T-helper 2 cell treated with Interferon-gamma antibody and Interleukin-4, amounts not matched to agents 5 μg/mL and 100 μg/mL, for 36 hours (primary cell): ENCODE data around the gene CFAP61.

ENCODE experiments used
- DNase-seq: peaks from one replicate; pipeline ENCODE4 v3.0.0; 2021; ENCODE audit warnings: low spot score
- H3K27ac Mint-ChIP-seq: one replicate; pipeline ENCODE4 v1.8.0; 2021; ENCODE audit warnings: mild to moderate bottlenecking, mixed read lengths
- H3K27me3 Mint-ChIP-seq: one replicate; pipeline ENCODE4 v1.8.0; 2021; ENCODE audit warnings: low read depth, mixed read lengths
- H3K36me3 Mint-ChIP-seq: one replicate; pipeline ENCODE4 v1.8.0; 2021; ENCODE audit warnings: low read depth, mixed read lengths
- H3K4me1 Mint-ChIP-seq: one replicate; pipeline ENCODE4 v1.8.0; 2021; ENCODE audit warnings: low read depth, mixed read lengths
- H3K4me3 Mint-ChIP-seq: one replicate; pipeline ENCODE4 v1.8.0; 2022; ENCODE audit warnings: mild to moderate bottlenecking, moderate library complexity, mixed read lengths
- H3K9me3 Mint-ChIP-seq: one replicate; pipeline ENCODE4 v1.8.0; 2021; ENCODE audit warnings: mixed read lengths

The CFAP61 gene

DNA sequence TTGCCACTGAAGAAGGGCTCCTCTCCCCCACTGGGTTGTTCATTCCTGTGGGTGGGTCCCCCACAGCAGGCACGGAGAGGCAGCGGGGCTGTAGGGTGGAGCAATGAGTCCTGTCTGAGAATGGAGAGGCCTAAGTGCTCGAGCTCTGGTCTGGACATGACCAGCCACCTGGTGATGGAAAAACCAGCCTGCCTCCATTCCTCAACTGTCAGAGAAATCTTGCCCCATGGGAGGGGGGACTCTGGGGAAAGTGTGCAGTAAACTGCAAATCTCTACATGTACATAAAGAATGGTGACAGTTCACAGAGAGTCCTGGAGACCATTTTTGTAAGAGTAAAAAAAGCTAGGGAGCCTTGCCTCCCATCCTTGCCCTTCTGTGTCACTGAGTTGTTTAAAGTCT lies 349.7 kb downstream of the CFAP61 start:
- DNase-seq: no peak
- H3K9me3 Mint-ChIP-seq: no peaks in the 10 kb centered on the region
- H3K27ac Mint-ChIP-seq: no peak overlapping the region
- H3K36me3 Mint-ChIP-seq: no peaks in the 10 kb centered on the region
- no peak overlapping the region for H3K4me3 Mint-ChIP-seq
- H3K27me3 Mint-ChIP-seq: no peaks in the 10 kb centered on the region
- H3K4me1 Mint-ChIP-seq: no peaks in the 10 kb centered on the region

DNA sequence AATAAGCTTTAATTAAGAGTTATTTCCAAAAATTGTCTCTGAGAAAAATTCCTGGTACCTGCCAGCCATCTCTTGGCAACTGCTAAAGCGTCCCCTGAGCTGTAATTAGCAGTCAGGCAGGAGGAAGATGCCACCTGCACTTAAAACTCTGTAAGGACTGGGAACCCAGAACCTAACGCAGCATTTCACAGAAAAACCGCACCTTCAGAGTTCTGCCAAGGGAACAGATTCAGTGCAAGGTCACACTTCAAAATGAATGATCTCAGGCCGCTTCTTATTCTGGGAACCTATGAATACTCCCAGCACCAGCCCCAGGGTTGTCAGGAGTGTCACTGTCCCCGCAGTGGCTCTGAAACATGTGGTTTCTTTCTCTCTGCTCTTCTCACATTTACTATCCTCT lies 352.3 kb downstream of the CFAP61 start:
- Mint-ChIP-seq H3K36me3 (no peaks in the 10 kb centered on the region), H3K27me3 (no peaks in the 10 kb centered on the region), H3K9me3 (no peaks in the 10 kb centered on the region), H3K27ac (no peak overlapping the region), H3K4me3 (no peak overlapping the region), H3K4me1 (no peaks in the 10 kb centered on the region)
- no peak for DNase-seq

DNA sequence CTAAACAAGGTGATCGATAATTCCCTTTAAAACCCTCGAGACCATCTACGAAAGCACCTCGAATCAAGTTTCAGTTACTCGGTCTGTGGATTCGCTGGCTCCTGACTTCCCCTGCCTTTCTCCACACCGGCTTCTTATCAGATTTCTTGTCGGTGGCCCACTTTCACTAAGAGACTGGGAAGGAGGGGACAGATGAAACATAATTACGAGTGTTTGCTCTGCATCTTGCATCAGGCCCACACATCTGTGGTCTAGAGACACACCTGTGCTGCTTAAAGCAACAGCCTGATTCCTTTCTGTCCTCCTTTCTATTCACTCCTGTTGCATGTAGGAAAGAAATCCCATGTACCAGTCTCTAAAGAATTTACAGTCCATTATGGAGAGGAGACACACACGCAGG lies 353.3 kb downstream of the CFAP61 start:
- no peaks in the 10 kb centered on the region for H3K27me3 Mint-ChIP-seq
- no peak for DNase-seq
- no peaks in the 10 kb centered on the region for H3K36me3 Mint-ChIP-seq
- H3K4me3 Mint-ChIP-seq: no peak overlapping the region
- no peak overlapping the region for H3K27ac Mint-ChIP-seq
- H3K9me3 Mint-ChIP-seq: no peaks in the 10 kb centered on the region
- H3K4me1 Mint-ChIP-seq: no peaks in the 10 kb centered on the region

DNA sequence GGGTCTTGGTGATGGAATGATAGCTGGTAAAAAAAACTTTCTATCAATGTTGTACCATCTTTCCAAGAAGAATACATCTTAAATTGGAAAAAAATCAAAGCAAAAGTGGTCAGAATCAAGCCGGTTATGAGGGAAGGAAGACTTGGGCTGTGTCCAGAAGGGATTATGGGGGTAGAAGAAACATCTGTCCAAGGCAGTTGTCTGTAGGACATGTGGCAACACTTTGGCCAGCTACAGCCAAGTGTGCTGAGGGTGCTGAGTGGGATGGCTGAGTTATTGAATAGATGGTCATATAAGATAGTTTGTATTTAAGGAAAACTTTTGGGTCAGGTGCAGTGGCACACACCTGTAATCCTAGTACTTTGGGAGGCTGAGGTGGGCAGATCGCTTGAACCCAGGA lies 354.0 kb downstream of the CFAP61 start:
- no peaks in the 10 kb centered on the region for H3K27me3 Mint-ChIP-seq
- H3K36me3 Mint-ChIP-seq: no peaks in the 10 kb centered on the region
- H3K4me1 Mint-ChIP-seq: no peaks in the 10 kb centered on the region
- no peaks in the 10 kb centered on the region for H3K9me3 Mint-ChIP-seq
- no peak for DNase-seq
- no peak overlapping the region for H3K4me3 Mint-ChIP-seq
- H3K27ac Mint-ChIP-seq: no peak overlapping the region

DNA sequence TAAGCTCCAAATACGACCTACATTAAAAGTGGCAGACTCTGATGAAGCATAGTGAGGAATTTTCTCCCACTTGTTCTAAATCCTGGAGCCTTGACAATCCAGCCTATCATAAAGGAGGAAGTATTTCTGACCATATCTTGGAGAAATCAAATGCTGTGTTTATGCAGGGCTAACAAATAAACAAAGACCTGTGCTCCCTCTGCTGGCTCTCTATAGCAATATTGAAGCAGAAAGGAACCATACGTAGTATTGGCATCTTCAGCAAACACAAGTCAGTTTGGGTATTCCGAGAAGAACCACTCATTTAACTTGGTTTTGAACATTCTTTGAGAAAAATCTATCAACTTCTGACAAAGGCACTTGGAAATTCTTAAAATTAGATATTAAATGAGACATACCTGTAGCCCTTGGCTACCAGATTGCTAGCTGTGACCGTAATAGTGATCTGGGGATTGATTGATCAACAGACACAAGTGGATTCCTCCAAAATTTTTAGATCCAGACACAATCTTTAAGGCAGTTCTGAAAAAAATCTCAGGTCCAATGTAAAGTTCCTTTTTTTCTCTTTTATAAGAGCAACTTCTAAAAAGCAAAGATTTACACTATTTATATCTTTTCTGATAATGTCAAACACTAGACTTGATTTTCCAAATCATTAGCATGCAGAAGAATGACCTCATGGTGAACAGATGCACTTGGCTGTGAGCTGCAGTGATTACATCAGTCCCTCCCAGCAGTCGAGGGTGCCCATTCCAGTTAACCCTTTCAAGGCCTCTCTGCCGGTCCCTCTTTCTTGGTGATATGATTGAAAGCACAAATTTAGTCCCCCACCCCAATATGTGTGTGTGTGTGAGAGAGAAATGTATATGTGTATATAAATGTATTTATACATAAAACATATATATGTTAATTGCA lies 355.8 kb downstream of the CFAP61 start:
- no peak for DNase-seq
- no peaks in the 10 kb centered on the region for H3K36me3 Mint-ChIP-seq
- no peaks in the 10 kb centered on the region for H3K9me3 Mint-ChIP-seq
- H3K4me3 Mint-ChIP-seq: no peak overlapping the region
- no peaks in the 10 kb centered on the region for H3K4me1 Mint-ChIP-seq
- no peaks in the 10 kb centered on the region for H3K27me3 Mint-ChIP-seq
- no peak overlapping the region for H3K27ac Mint-ChIP-seq

DNA sequence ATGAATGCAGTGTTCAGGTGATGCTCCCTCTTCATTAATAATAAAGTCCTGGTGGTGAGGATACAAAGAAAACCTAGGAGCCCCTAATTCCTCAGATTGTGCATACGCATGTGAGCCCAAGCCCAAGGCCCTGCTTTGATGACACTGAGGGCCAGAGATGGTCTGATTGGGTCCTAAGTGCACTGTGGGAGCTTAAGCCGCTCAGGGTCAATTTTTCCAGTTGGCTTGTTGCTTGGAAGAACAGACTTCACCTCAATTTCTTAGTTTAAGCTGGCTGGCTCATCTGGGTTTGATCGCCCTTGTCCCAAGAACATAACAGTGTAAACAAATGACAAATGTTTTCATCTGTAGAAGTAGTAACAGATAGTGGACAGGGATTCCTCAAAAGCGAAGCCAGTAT lies 357.0 kb downstream of the CFAP61 start:
- Mint-ChIP-seq H3K4me1 (no peaks in the 10 kb centered on the region), H3K9me3 (no peaks in the 10 kb centered on the region), H3K4me3 (no peak overlapping the region), H3K27me3 (no peaks in the 10 kb centered on the region), H3K36me3 (no peaks in the 10 kb centered on the region), H3K27ac (no peak overlapping the region)
- DNase-seq: no peak
